Panc1 (cell line): ENCODE data around the gene HSFY1. TPM values are rescaled to one million over a fixed set of nuclear protein-coding genes. Genes with fewer than 3 reads are reported as not detected.
"Not testable (repeated sequence)": the region's sequence is repeated elsewhere in the genome, so short reads cannot be mapped to it uniquely, and the experiment has no call there.

Experiments
- ATAC-seq: fragments of 200-7000 bp; cut with Tn5 transposase; 2 replicates; pipeline ENCODE4 v1.9.1; 2020; ENCODE audit warnings: mild to moderate bottlenecking, moderate library complexity
- Bru-seq: library from RNA; stranded (reverse); fragments of 400-500 nt; gene quantifications from one replicate; lab custom pipeline; 2021; lab: Mats Ljungman, UMichigan
- BruChase-seq, 2 experiments: library from RNA; stranded (reverse); fragments of 400-500 nt; gene quantifications; one replicate each; lab custom pipeline; 2021; lab: Mats Ljungman, UMichigan
- BruUV-seq: library from RNA; stranded (reverse); fragments of 400-500 nt; replicated peaks from 2 replicates; lab custom pipeline; 2021; lab: Mats Ljungman, UMichigan
- CTCF ChIA-PET: fragments of 300-600 bp; sonication (Branson Sonifier 250); formaldehyde crosslinking; loops from one replicate; lab custom pipeline; 2022; ENCODE audit warnings: antibody characterized with exemption; lab: Charles Lee
- POLR2A ChIA-PET: fragments of 300-600 bp; sonication (Branson Sonifier 250); formaldehyde crosslinking; loops from one replicate; lab custom pipeline; 2022; ENCODE audit warnings: antibody characterized with exemption; lab: Charles Lee
- DNase-seq: peaks from one replicate; pipeline ENCODE4 v3.0.0-alpha.2; 2010; ENCODE audit warnings: low read depth, low spot score
- H3K27ac ChIP-seq: 2 replicates; pipeline ENCODE4 v1.5.1; 2011; ENCODE audit warnings: mild to moderate bottlenecking, low read length, inconsistent platforms
- H3K27me3 ChIP-seq: fragments of 200-500 bp; sonication (Bioruptor generic); 2 replicates; pipeline ENCODE4 v1.6.0; 2014; ENCODE audit warnings: low read length, inconsistent platforms; ENCODE audit not compliant: control insufficient read depth, insufficient read depth
- H3K36me3 ChIP-seq: fragments of 200-500 bp; sonication (Bioruptor generic); 2 replicates; pipeline ENCODE4 v1.5.1; 2014; ENCODE audit warnings: inconsistent platforms, mild to moderate bottlenecking, low read length, moderate library complexity; ENCODE audit not compliant: control insufficient read depth, insufficient read depth
- H3K4me1 ChIP-seq: 2 replicates; pipeline ENCODE4 v1.5.1; 2011; ENCODE audit warnings: inconsistent platforms, mild to moderate bottlenecking, low read length, moderate library complexity; ENCODE audit not compliant: control insufficient read depth, insufficient read depth
- H3K4me3 ChIP-seq, 2 experiments: 2 replicates each; pipeline ENCODE4 v1.5.1; 2011 to 2012; ENCODE audit warnings: low read depth in 2 of 2, low read length in 2 of 2, mild to moderate bottlenecking in 2 of 2, inconsistent platforms in 1 of 2, moderate library complexity in 1 of 2
- H3K9me3 ChIP-seq: fragments of 200-500 bp; sonication (Bioruptor generic); 2 replicates; pipeline ENCODE4 v1.5.1; 2014; ENCODE audit warnings: low read depth, mild to moderate bottlenecking, inconsistent platforms, low read length, moderate library complexity; ENCODE audit not compliant: control insufficient read depth, insufficient read depth
- in situ Hi-C: cut with HindIII; loops from 2 replicates; pipeline ENCODE4 v1.10.0; 2016; ENCODE audit warnings: low sequenced_read_pairs, low pct_unique_long_range_greater_than_20kb
- intact Hi-C: fragments of 100-400 bp; cut with micrococcal nuclease; formaldehyde crosslinking; loops from one replicate; pipeline ENCODE4 v1.10.0; 2022; ENCODE audit not compliant: unreplicated experiment
- long read RNA-seq: library from polyadenylated mRNA; unstranded; transcript quantifications from one replicate; pipeline ENCODE4 v2.0.0, GENCODE V29; 2021; ENCODE audit not compliant: unreplicated experiment
- polyA plus RNA-seq: library from polyadenylated mRNA; unstranded; fragments of >200 nt; gene quantifications from one replicate; pipeline ENCODE4 v1.2.1, GENCODE V29; 2012; ENCODE audit warnings: missing spikeins; ENCODE audit not compliant: insufficient read length
- total RNA-seq: library from RNA; stranded (reverse); gene quantifications from one replicate; pipeline ENCODE4 v1.2.1, GENCODE V29; 2021; ENCODE audit not compliant: unreplicated experiment

Gene HSFY1
- total RNA-seq (not detected), Bru-seq, nascent RNA (not detected), BruChase-seq, experiment 1, labeled RNA remaining after a 2-hour chase (not detected), BruChase-seq, experiment 2, labeled RNA remaining after a 6-hour chase (not detected)
- polyA plus RNA-seq: not detected
- long read RNA-seq: 0 reads

- ATAC-seq, POLR2A ChIA-PET, H3K4me3 ChIP-seq, H3K36me3 ChIP-seq, CTCF ChIA-PET, DNase-seq, intact Hi-C loops, H3K27ac ChIP-seq, in situ Hi-C loops, H3K27me3 ChIP-seq, BruUV-seq, H3K9me3 ChIP-seq, H3K4me1 ChIP-seq: not testable (repeated sequence)
Measured at GRCh38 chrY:18546420-18546819, at the start of gene HSFY1. HSFY1 (plus strand) TSS chrY:18546720; CDS start chrY:18546788, 68 bp downstream.

GRCh38 chrY:18504266-18504665 lies 42.3 kb upstream of the HSFY1 start:
- CTCF ChIA-PET, H3K4me1 ChIP-seq, DNase-seq, H3K9me3 ChIP-seq, intact Hi-C loops, H3K36me3 ChIP-seq, H3K27me3 ChIP-seq, H3K27ac ChIP-seq, in situ Hi-C loops, H3K4me3 ChIP-seq, BruUV-seq, POLR2A ChIA-PET, ATAC-seq: not testable (repeated sequence)

DNA sequence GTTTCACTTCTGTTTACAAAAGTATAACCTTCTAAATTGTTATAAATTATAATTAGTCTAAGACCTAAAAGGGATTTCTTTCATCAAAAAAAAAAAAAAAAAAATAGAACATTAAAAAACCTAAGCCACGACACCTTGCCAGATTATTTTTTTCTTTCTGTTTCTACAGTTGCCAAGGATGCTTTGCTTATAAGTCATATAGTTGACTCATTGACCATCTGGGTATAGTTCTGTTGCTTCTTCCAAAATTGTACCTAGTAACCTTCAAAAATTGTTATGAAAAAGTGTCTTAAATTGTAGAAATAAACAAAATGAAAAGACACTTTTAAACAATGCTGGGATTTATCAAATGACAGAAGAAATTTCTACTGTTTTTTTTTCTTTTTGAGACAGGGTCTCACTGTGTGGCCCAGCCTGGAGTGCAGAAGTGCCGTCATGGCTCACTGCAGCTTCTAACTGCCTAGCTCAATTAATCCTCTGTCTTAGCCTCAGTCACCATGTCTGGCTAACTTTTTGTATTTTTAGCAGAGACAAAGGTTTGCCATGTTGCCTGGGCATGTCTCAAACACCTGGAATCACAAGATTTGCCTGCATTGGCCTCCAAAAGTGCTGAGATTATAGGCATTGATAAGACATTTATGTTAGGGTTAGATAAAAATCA lies 15.4 kb upstream of the HSFY1 start:
- POLR2A ChIA-PET, CTCF ChIA-PET, ATAC-seq: not testable (repeated sequence)

DNA sequence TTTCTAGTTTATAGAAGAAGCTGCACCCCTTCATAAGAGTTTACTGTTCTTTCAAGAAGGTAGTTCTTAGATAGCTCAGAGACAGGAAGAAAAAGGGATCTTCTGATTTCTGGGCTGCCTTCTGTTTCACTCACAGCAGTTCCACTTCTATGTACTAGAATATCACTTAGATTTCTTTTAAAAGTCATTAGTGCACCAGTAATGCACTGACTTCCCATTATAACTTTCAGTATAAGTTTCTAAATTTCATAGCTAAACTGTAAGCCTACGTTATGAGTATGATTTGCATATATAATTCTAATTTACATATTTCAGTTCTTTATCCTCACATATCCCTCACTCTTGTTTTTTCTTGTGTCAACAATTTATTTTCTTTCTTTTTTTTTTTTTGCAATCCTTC lies 7.6 kb upstream of the HSFY1 start:
- CTCF ChIA-PET, H3K36me3 ChIP-seq, DNase-seq, BruUV-seq, POLR2A ChIA-PET, H3K27me3 ChIP-seq, H3K4me1 ChIP-seq, H3K27ac ChIP-seq, H3K4me3 ChIP-seq, ATAC-seq, intact Hi-C loops, in situ Hi-C loops, H3K9me3 ChIP-seq: not testable (repeated sequence)

More for the DNA sequence above, 15.4 kb upstream of the HSFY1 start:
- H3K4me1 ChIP-seq, H3K27me3 ChIP-seq, H3K4me3 ChIP-seq, intact Hi-C loops, H3K27ac ChIP-seq, BruUV-seq, H3K9me3 ChIP-seq, DNase-seq, H3K36me3 ChIP-seq, in situ Hi-C loops: not testable (repeated sequence)

DNA sequence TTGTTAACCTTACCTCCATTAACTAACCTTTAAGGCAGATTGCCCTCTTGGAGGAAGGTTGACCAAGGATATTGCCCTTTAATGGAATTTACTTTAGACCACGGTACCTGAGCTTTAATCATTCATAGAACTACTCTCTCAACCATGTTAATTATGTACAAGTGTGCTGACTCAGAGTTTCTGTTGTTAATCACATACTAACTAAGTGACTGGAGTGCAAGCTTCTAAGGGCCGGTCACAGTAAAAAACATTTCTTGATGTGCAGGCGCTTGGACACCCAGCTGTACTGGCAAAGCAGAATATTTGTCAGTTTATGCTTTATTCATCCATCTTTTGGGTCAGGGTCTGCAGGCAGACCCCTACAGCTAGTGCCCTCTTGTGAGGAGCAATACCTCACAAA lies 6.6 kb downstream of the HSFY1 start:
- CTCF ChIA-PET, H3K27me3 ChIP-seq, H3K9me3 ChIP-seq, H3K4me3 ChIP-seq, H3K27ac ChIP-seq, intact Hi-C loops, in situ Hi-C loops, H3K4me1 ChIP-seq, POLR2A ChIA-PET, DNase-seq, BruUV-seq, H3K36me3 ChIP-seq, ATAC-seq: not testable (repeated sequence)

GRCh38 chrY:18565915-18566314 lies 19.4 kb downstream of the HSFY1 start:
- POLR2A ChIA-PET, CTCF ChIA-PET, H3K4me1 ChIP-seq, H3K27ac ChIP-seq, DNase-seq, H3K36me3 ChIP-seq, H3K27me3 ChIP-seq, H3K4me3 ChIP-seq, H3K9me3 ChIP-seq, BruUV-seq, ATAC-seq, intact Hi-C loops, in situ Hi-C loops: not testable (repeated sequence)
